Spinal cord (tissue), 10 donors: ENCODE results near the gene DKKL1. TPM values are rescaled to one million over a fixed set of nuclear protein-coding genes. Genes with fewer than 3 reads are reported as not detected.
A peak's percentile ranks its signal among the peaks of the same experiment; 100 is the strongest.

Source experiments
- DNase-seq, 6 donors: peaks; one replicate each; pipeline versions ENCODE4 v3.0.0 to v3.0.0-alpha.2; 2013 to 2015; ENCODE audit warnings: low spot score in 6 of 6, low read depth in 4 of 6
- H3K27ac ChIP-seq: one replicate; pipeline ENCODE4 v1.5.1; 2013; ENCODE audit warnings: low read depth, low read length, control low read depth
- H3K27me3 ChIP-seq: one replicate; pipeline ENCODE4 v1.6.1; 2013; ENCODE audit warnings: low read length; ENCODE audit not compliant: control insufficient read depth, insufficient read depth
- H3K36me3 ChIP-seq: one replicate; pipeline ENCODE4 v1.6.1; 2013; ENCODE audit warnings: low read length; ENCODE audit not compliant: control insufficient read depth, insufficient read depth
- H3K4me1 ChIP-seq: one replicate; pipeline ENCODE4 v1.6.1; 2013; ENCODE audit warnings: low read length; ENCODE audit not compliant: control insufficient read depth, insufficient read depth
- H3K4me3 ChIP-seq: one replicate; pipeline ENCODE4 v1.5.1; 2013; ENCODE audit warnings: low read depth, low read length, control low read depth
- H3K9me3 ChIP-seq: one replicate; pipeline ENCODE4 v1.6.1; 2013; ENCODE audit warnings: low read length; ENCODE audit not compliant: control insufficient read depth, insufficient read depth
- WGBS: methylation state at CpG from one replicate; pipeline ENCODE4 v1.1.5; 2013; ENCODE audit warnings: missing lambda C conversion rate; ENCODE audit not compliant: insufficient coverage; 5-methylcytosine and 5-hydroxymethylcytosine counted together
- polyA plus RNA-seq, 2 donors: library from polyadenylated mRNA; unstranded; fragments of 120-200 nt; gene quantifications; one replicate each; pipeline ENCODE4 v1.2.1, GENCODE V29; 2013; ENCODE audit not compliant: insufficient read length in 2 of 2
- total RNA-seq, 2 donors: library from RNA; depleted of rRNA in 1 of 2; stranded (reverse); fragments of 120-200 nt in 1 of 2; fragments of >200 nt in 1 of 2; gene quantifications; one replicate each; pipeline versions ENCODE4 v1.2.3 to v1.2.4, GENCODE V29; 2013 to 2014
- donor health status: healthy.

Gene DKKL1
- total and polyA plus RNA-seq, 4 donors, result 0.69 to 3.4 (median 2.9) TPM

DNA sequence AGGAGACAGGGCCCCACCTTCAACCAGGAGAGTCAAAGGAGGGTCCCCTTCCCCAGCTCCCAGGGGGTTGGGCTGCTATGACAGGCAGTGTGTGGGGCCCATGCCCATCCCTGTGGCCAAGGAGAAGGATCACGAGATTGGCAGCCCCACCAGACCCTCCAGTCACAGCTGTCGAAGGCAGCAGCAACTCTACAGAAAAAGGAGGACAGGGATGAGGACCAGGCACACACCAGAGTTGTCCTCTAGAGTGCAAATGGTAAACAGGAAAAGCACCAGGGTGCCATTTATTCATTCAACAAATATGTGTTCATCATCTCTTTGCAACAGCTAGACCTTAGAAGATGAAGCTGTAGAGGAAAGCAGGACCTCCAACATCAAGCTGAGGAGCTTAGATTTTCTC is 55.5 kb downstream of the DKKL1 start:
- H3K36me3 ChIP-seq, result no peaks in the 10 kb centered on the region
- WGBS, result 90% methylated on average over 1 of the region's 2 CpGs
- no peak for DNase-seq
- no peaks in the 10 kb centered on the region for H3K9me3 ChIP-seq
- H3K27me3 ChIP-seq, result peaks cover 71% of the 10 kb centered on the region
- no peak overlapping the region for H3K4me3 ChIP-seq
- no peak overlapping the region for H3K27ac ChIP-seq
- H3K4me1 ChIP-seq, result peaks cover 24% of the 10 kb centered on the region

DNA sequence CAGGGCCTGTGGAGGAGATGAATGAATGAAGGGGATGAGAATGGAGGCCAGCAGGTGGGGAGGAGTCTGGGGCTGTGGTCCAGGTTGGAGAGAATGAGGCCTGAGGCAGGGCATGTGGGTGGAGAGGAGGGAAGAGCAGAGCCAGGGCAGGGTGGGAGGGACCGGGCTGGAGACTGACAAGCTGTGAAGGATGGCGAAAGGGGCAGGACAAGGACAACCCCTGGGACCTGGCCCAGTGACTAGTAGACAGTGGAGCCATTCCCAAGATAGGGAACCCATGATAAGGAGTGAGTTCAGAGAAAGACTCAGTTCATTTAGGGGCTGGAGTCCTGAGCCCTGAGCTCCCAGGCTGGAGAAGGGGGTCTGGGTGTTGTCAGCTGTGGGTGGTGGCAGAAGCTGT is 56.5 kb downstream of the DKKL1 start:
- Histone ChIP-seq H3K4me3 (no peak overlapping the region), H3K9me3 (no peaks in the 10 kb centered on the region), H3K4me1 (peaks cover 24% of the 10 kb centered on the region), H3K27ac (no peak overlapping the region), H3K27me3 (peaks cover 82% of the 10 kb centered on the region), H3K36me3 (no peaks in the 10 kb centered on the region)
- 39% methylated on average over 2 of the region's 2 CpGs for WGBS
- no peak for DNase-seq

DNA sequence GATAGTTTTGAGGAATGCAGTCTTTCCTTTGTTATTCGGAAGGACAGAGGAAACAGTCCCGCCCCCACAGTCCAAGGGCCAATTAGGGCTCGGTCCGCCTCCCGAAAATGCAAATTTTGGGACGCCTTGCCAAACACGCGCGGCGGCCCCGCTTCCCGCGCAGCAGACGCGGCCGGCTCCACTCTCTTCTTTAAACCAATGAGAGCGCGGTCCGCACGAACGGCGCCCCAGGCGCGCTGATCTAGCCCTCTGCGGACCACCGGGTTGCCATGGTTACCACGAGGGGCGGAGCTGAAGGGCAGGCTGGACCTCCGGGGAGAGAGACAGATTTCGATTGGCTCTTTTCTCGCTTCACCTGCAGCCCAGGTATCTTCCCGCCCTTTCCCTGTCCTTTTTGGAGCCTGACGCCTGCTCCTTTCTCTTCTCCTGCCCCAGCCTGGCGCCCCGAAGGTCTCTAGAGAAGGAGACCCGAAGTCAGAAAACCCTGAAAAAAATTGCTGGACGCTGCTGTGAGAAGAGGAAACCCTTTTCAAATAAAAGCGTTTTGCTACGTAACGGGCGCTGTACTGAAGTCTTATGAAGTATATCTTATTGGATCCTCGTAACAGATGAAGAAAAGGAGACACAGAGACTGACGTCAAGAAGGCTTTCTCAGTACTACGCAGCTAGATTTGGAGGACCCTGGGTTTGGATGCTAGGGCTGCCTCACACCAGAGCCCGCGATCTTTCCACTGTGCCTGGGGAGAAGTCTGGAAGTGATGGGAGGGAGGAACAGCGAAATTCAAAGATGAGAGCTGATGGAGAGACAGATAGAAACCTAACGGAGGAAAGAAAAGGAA is 57.6 kb downstream of the DKKL1 start:
- no peak overlapping the region for H3K4me3 ChIP-seq
- H3K4me1 ChIP-seq, result peaks cover 26% of the 10 kb centered on the region
- WGBS, result 8% methylated on average over 41 of the region's 48 CpGs
- peak in 2 of 6 donors; percentile 81 to 82 for DNase-seq
- no peaks in the 10 kb centered on the region for H3K9me3 ChIP-seq
- H3K27me3 ChIP-seq, result peaks cover 92% of the 10 kb centered on the region
- H3K27ac ChIP-seq, result no peak overlapping the region
- H3K36me3 ChIP-seq, result no peaks in the 10 kb centered on the region

DNA sequence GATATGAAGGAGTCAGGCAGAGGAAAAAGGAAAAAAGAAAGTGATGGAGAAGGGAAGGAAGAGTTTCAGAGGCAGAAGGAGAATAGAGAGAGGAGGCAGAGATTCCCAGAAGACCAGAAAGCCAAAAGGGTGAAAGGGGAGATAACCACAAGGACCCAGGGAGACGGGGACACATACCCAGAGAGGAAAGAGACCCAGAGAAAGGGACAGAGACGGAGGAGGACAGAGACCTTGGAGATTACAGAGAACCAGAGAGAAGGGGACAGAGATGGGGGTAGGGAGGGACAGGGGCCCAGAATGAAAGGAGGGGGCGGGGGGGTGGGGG is 58.2 kb downstream of the DKKL1 start:
- WGBS, result 34% methylated on average over 2 of the region's 3 CpGs
- Histone ChIP-seq H3K27me3 (peaks cover 94% of the 10 kb centered on the region), H3K9me3 (no peaks in the 10 kb centered on the region), H3K36me3 (no peaks in the 10 kb centered on the region), H3K27ac (no peak overlapping the region), H3K4me1 (peaks cover 30% of the 10 kb centered on the region), H3K4me3 (no peak overlapping the region)
- DNase-seq, result no peak

DNA sequence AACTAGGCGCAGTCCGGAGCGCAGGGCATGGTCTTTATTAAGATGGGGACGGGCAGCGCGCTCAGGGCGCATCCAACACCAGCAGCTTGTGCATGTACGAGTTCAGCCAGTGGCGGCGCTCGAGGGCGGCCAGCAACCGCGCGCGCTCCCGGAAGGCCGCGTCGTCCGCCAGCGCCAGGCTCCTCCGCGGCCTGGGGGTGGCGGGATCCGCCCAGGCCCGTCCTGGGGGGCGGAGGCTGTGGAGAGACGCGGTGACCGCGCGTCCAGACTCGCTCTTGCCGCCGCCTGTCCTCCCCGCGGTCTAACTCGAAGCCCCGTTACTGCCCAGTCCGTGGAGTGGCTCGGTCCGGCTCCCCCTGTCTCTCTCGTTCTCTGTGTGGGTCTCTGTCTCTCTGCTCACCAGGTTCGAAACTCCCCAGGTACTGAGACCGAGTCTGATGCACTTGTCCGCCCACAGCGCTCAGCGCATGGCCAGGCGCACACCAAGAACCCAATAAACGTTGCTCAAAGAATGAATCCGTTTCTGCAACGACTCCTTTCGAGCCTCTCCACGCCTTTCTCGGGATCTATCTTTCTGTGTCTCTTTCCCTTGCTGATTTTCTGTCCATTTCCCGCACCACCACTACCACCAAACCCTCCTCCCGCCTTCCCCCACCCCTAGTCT is 58.9 kb downstream of the DKKL1 start:
- H3K4me1 ChIP-seq, result peaks cover 31% of the 10 kb centered on the region
- no peaks in the 10 kb centered on the region for H3K36me3 ChIP-seq
- peak in 2 of 6 donors; percentile 42 to 60 for DNase-seq
- WGBS, result 2% methylated on average over 58 of the region's 58 CpGs
- no peak overlapping the region for H3K27ac ChIP-seq
- no peaks in the 10 kb centered on the region for H3K9me3 ChIP-seq
- H3K27me3 ChIP-seq, result peaks cover 95% of the 10 kb centered on the region
- H3K4me3 ChIP-seq, result no peak overlapping the region

DNA sequence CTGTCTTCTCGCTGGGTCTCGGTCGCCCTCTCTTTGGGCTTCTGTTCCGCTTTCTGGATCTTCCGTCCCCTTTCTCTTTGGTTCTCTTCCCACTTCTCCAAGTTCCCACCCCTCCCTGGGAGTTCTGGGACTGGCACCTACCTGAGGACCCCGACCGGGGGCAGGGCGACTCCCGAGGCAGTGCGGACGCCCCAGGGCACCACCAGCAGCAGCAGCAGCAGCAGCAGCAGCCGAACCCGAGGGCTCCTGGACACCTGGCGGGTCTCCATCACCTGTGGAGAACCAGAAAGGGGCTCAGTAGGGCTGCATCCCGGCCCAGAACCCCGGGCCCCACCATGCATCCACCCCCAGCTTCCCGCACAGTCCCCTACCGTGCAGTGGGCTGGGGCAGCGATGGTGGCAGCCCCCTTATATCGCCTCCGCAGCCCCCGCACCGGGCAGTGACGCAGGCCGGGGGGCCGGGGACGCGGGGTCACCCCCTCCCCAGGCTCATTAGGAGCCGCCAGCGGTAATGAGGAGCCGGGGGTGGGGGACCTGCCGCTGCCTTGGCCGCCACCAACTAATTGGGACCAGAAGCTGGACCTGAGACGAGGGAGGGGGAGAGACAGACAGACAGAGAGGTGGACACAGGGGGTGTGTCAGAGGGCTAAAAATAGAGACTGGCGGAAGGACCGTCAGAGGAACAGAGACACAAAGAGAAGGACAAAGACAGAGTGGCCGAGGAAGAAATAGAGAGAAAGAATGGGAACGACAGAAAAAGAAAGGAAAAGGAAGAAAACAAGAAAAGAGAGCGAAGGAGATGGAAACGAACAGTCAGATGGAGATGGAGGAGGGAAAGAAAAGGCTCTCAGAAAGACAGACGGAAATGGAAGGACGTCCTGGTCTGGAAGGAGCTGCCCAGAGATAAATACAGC is 59.7 kb downstream of the DKKL1 start, which contains the start of gene PTH2:
TSS of gene PTH2 (minus strand) at position 371 of the 914 bp plus-strand sequence. CDS start at position 269, 102 bp downstream.
- no peak within 1 kb of the TSS for H3K27ac ChIP-seq
- H3K27me3 ChIP-seq, result peaks cover 97% of the 10 kb centered on the region
- no peak for DNase-seq
- no peaks in the 10 kb centered on the region for H3K36me3 ChIP-seq
- H3K9me3 ChIP-seq, result no peaks in the 10 kb centered on the region
- H3K4me3 ChIP-seq, result no peak within 1 kb of the TSS
- WGBS, result 4% methylated on average over 34 of the region's 42 CpGs
- peaks cover 39% of the 10 kb centered on the region for H3K4me1 ChIP-seq

DNA sequence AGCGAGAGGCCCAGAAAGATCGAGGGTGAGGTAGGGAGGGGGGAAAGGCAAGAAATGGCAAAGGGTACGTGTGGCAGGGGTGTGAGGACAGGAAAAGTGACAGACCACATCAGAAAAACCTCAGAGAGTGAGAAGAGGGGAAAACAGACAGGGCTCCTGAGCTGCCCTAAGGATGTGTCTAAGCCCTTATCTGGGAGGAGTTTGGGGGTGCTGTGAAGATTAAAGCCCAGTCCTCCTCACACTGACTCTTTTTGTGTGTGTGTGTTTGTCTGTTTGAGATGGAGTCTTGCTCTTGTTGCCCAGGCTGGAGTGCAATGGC is 60.3 kb downstream of the DKKL1 start:
- Histone ChIP-seq H3K4me1 (peaks cover 42% of the 10 kb centered on the region), H3K36me3 (no peaks in the 10 kb centered on the region), H3K27ac (no peak overlapping the region), H3K27me3 (peaks cover 98% of the 10 kb centered on the region), H3K4me3 (no peak overlapping the region), H3K9me3 (no peaks in the 10 kb centered on the region)
- 0% methylated on average over 3 of the region's 3 CpGs for WGBS
- DNase-seq, result no peak

Other genes starting within 250 kb of the DKKL1 start
- 10 to 100 TPM; 20.7 to 23.5 TPM for gene LIN7B, start 249.5 kb upstream of the DKKL1 start, total RNA-seq
- gene LIN7B, start 249.5 kb upstream of the DKKL1 start, polyA plus RNA-seq, result 10 to 100 TPM; 56.8 to 62.7 TPM
- 1 to 10 TPM in 1 of 2 donors, under 1 TPM in 1; 0.40 to 3.1 TPM for gene C19orf73, start 244.7 kb upstream of the DKKL1 start, total RNA-seq
- 1 to 10 TPM; 2.3 to 3.1 TPM for gene C19orf73, start 244.7 kb upstream of the DKKL1 start, polyA plus RNA-seq
- 10 to 100 TPM; 21.1 to 29.0 TPM for gene PPFIA3, start 244.3 kb upstream of the DKKL1 start, total RNA-seq
- gene PPFIA3, start 244.3 kb upstream of the DKKL1 start, polyA plus RNA-seq, result 10 to 100 TPM; 83.1 to 92.2 TPM
- gene HRC, start 208.5 kb upstream of the DKKL1 start, total RNA-seq, result 10 to 100 TPM in 1 of 2 donors, 1 to 10 TPM in 1; 1.5 to 10.5 TPM
- gene HRC, start 208.5 kb upstream of the DKKL1 start, polyA plus RNA-seq, result 1 to 10 TPM; 2.7 to 2.8 TPM
- 10 to 100 TPM in 1 of 2 donors, 1 to 10 TPM in 1; 9.2 to 11.7 TPM for gene TRPM4, start 206.1 kb upstream of the DKKL1 start, total RNA-seq
- gene TRPM4, start 206.1 kb upstream of the DKKL1 start, polyA plus RNA-seq, result 10 to 100 TPM; 18.5 to 30.7 TPM
- gene SLC6A16, start 38.7 kb upstream of the DKKL1 start, total RNA-seq, result 1 to 10 TPM in 1 of 2 donors, under 1 TPM in 1; 0.59 to 1.2 TPM
- 1 to 10 TPM; 2.8 to 3.8 TPM for gene SLC6A16, start 38.7 kb upstream of the DKKL1 start, polyA plus RNA-seq
- 10 to 100 TPM in 1 of 2 donors, 1 to 10 TPM in 1; 2.9 to 10.5 TPM for gene CD37, start 28.5 kb upstream of the DKKL1 start, total RNA-seq
- gene CD37, start 28.5 kb upstream of the DKKL1 start, polyA plus RNA-seq, result 10 to 100 TPM; 16.6 to 18.0 TPM
- gene TEAD2, start 1.5 kb upstream of the DKKL1 start, total RNA-seq, result 10 to 100 TPM; 10.6 to 35.6 TPM
- 10 to 100 TPM; 33.2 to 33.3 TPM for gene TEAD2, start 1.5 kb upstream of the DKKL1 start, polyA plus RNA-seq
- 1 to 10 TPM in 1 of 2 donors, under 1 TPM in 1; 0.30 to 1.3 TPM for gene KASH5, start 24.4 kb downstream of the DKKL1 start, total RNA-seq
- gene KASH5, start 24.4 kb downstream of the DKKL1 start, polyA plus RNA-seq, result under 1 TPM; 0.21 to 0.40 TPM
- not detected for gene PTH2, start 59.6 kb downstream of the DKKL1 start, total RNA-seq
- not detected for gene PTH2, start 59.6 kb downstream of the DKKL1 start, polyA plus RNA-seq
- not detected for gene GFY, start 61.5 kb downstream of the DKKL1 start, total RNA-seq
- under 1 TPM; 0.54 TPM for gene GFY, start 61.5 kb downstream of the DKKL1 start, polyA plus RNA-seq
- 1 to 10 TPM in 1 of 2 donors, under 1 TPM in 1; 0.55 to 4.2 TPM for gene SLC17A7, start 77.7 kb downstream of the DKKL1 start, total RNA-seq
- gene SLC17A7, start 77.7 kb downstream of the DKKL1 start, polyA plus RNA-seq, result 1 to 10 TPM in 1 of 2 donors, under 1 TPM in 1; 0.51 to 1.1 TPM
- 10 to 100 TPM; 56.6 to 96.3 TPM for gene PIH1D1, start 87.9 kb downstream of the DKKL1 start, total RNA-seq
- gene PIH1D1, start 87.9 kb downstream of the DKKL1 start, polyA plus RNA-seq, result 10 to 100 TPM; 71.5 to 81.6 TPM
- 10 to 100 TPM; 15.7 to 22.3 TPM for gene ALDH16A1, start 89.3 kb downstream of the DKKL1 start, total RNA-seq
- gene ALDH16A1, start 89.3 kb downstream of the DKKL1 start, polyA plus RNA-seq, result 10 to 100 TPM; 16.1 to 18.2 TPM
- gene FLT3LG, start 110.3 kb downstream of the DKKL1 start, total RNA-seq, result 1 to 10 TPM; 1.2 to 4.1 TPM
- 1 to 10 TPM; 4.8 to 5.2 TPM for gene FLT3LG, start 110.3 kb downstream of the DKKL1 start, polyA plus RNA-seq
- gene RPL13A, start 123.7 kb downstream of the DKKL1 start, total RNA-seq, result 1,000 to 10,000 TPM; 1,320 to 2,994 TPM
- 1,000 to 10,000 TPM; 1,955 to 2,049 TPM for gene RPL13A, start 123.7 kb downstream of the DKKL1 start, polyA plus RNA-seq
- 1,000 to 10,000 TPM; 1,713 to 3,396 TPM for gene RPS11, start 132.6 kb downstream of the DKKL1 start, total RNA-seq
- gene RPS11, start 132.6 kb downstream of the DKKL1 start, polyA plus RNA-seq, result 1,000 to 10,000 TPM; 1,893 to 1,945 TPM
- 100 to 1,000 TPM in 1 of 2 donors, 10 to 100 TPM in 1; 67.9 to 339 TPM for gene FCGRT, start 148.8 kb downstream of the DKKL1 start, total RNA-seq
- 100 to 1,000 TPM in 1 of 2 donors, 10 to 100 TPM in 1; 80.2 to 131 TPM for gene FCGRT, start 148.8 kb downstream of the DKKL1 start, polyA plus RNA-seq
- 10 to 100 TPM; 24.9 to 85.2 TPM for gene RCN3, start 164.1 kb downstream of the DKKL1 start, total RNA-seq
- 10 to 100 TPM; 14.5 to 36.5 TPM for gene RCN3, start 164.1 kb downstream of the DKKL1 start, polyA plus RNA-seq
- 10 to 100 TPM; 32.2 to 86.1 TPM for gene NOSIP, start 216.7 kb downstream of the DKKL1 start, total RNA-seq
- gene NOSIP, start 216.7 kb downstream of the DKKL1 start, polyA plus RNA-seq, result 10 to 100 TPM; 63.9 to 67.4 TPM
- under 1 TPM; 0.79 to 0.83 TPM for gene PRRG2, start 217.4 kb downstream of the DKKL1 start, total RNA-seq
- gene PRRG2, start 217.4 kb downstream of the DKKL1 start, polyA plus RNA-seq, result 1 to 10 TPM in 1 of 2 donors, under 1 TPM in 1; 0.78 to 1.5 TPM
- 1 to 10 TPM; 6.6 to 8.2 TPM for gene PRR12, start 227.3 kb downstream of the DKKL1 start, total RNA-seq
- 10 to 100 TPM; 37.7 to 42.3 TPM for gene PRR12, start 227.3 kb downstream of the DKKL1 start, polyA plus RNA-seq